GM12891 (cell line): ENCODE results near the gene PTPN3.

Source experiments
- POLR2A ChIP-seq: IDR thresholded peaks from 2 replicates; pipeline ENCODE4 v1.6.1; 2011; ENCODE audit warnings: low read depth, low read length, control low read depth
- POLR2AphosphoS5 ChIP-seq: IDR thresholded peaks from 2 replicates; pipeline ENCODE4 v1.6.1; 2011; ENCODE audit warnings: low read depth, low read length, control low read depth
- SPI1 ChIP-seq: IDR thresholded peaks from 2 replicates; pipeline ENCODE4 v1.6.1; 2011; ENCODE audit warnings: low read depth, low read length, control low read depth

- TF ChIP-seq POLR2A = no peak
- no peak for TF ChIP-seq SPI1
- TF ChIP-seq POLR2AphosphoS5 = no peak
Measured at GRCh38 chr9:109535365-109535764, 37.3 kb upstream of the PTPN3 start.
